Endothelial cell of umbilical vein (primary cell): ENCODE measurements around the gene PPP4R1. TPM values are rescaled to one million over a fixed set of nuclear protein-coding genes. Genes with fewer than 3 reads are reported as not detected.

Source experiments
- BruUV-seq: library from RNA; stranded (reverse); fragments of 400-500 nt; replicated peaks from 2 replicates; lab custom pipeline; 2021; lab: Mats Ljungman, UMichigan
- CTCF ChIA-PET: fragments of 300-600, 350-600 bp; sonication (Branson Sonifier 250); formaldehyde crosslinking; loops from one replicate; lab custom pipeline; 2021; ENCODE audit warnings: antibody characterized with exemption, inconsistent platforms; lab: Charles Lee
- POLR2A ChIA-PET: fragments of 300-600, 350-600 bp; sonication (Branson Sonifier 250); formaldehyde crosslinking; loops from one replicate; lab custom pipeline; 2021; ENCODE audit warnings: antibody characterized with exemption, inconsistent platforms; lab: Charles Lee
- DNase-seq: peaks from one replicate; pipeline ENCODE4 v3.0.0-alpha.2; 2011; ENCODE audit warnings: low read depth, low spot score
- FAIRE-seq: peaks from 2 replicates; lab custom pipeline; 2011; peaks lifted over from hg19 to GRCh38; lab: Jason Lieb, UNC
- H2AFZ ChIP-seq: 2 replicates; pipeline ENCODE4 v1.6.0; 2012; ENCODE audit warnings: low read depth, low read length, control low read depth, inconsistent platforms
- H3K27ac ChIP-seq: 2 replicates; pipeline ENCODE4 v1.5.1; 2011; ENCODE audit warnings: low read depth, mild to moderate bottlenecking, control low read depth, low read length, moderate library complexity; ENCODE audit not compliant: insufficient read depth
- H3K27me3 ChIP-seq, 2 experiments: 2 replicates each; pipeline versions ENCODE4 v1.6.0 to v1.6.1; 2011; ENCODE audit warnings: low read length in 2 of 2, mixed read lengths in 1 of 2; ENCODE audit not compliant: control insufficient read depth in 2 of 2, insufficient read depth in 2 of 2
- H3K36me3 ChIP-seq, 2 experiments: 2 replicates in 1 of 2; 3 replicates in 1 of 2; pipeline ENCODE4 v1.5.1; 2011; ENCODE audit warnings: low read length in 2 of 2, mild to moderate bottlenecking in 1 of 2, moderate library complexity in 1 of 2; ENCODE audit not compliant: control insufficient read depth in 2 of 2, insufficient read depth in 2 of 2; ENCODE audit errors: extremely low read depth in 1 of 2
- H3K4me1 ChIP-seq: 3 replicates; pipeline ENCODE4 v1.5.1; 2011; ENCODE audit warnings: mild to moderate bottlenecking, low read length; ENCODE audit not compliant: control insufficient read depth, insufficient read depth; ENCODE audit errors: extremely low read depth
- H3K4me2 ChIP-seq: 2 replicates; pipeline ENCODE4 v1.6.1; 2011; ENCODE audit warnings: low read length, control low read depth, mixed read lengths; ENCODE audit not compliant: insufficient read depth
- H3K4me3 ChIP-seq, 3 experiments: fragments of 200-600 bp in 1 of 3; sonication (generic), shearing (Covaris generic) in 1 of 3; replicated peaks in 1 of 3; 2 replicates each; pipeline ENCODE4 v1.5.1; 2011 to 2016; ENCODE audit warnings: control low read depth in 3 of 3, low read length in 3 of 3, mild to moderate bottlenecking in 2 of 3, inconsistent platforms in 1 of 3, low read depth in 1 of 3, moderate library complexity in 1 of 3; ENCODE audit not compliant: insufficient read depth in 1 of 3
- H3K79me2 ChIP-seq: 2 replicates; pipeline ENCODE4 v1.6.0; 2012; ENCODE audit warnings: low read length, inconsistent platforms; ENCODE audit not compliant: control insufficient read depth, insufficient read depth
- H3K9ac ChIP-seq: replicated peaks from 2 replicates; pipeline ENCODE3; 2011; ENCODE audit warnings: low read length, control low read depth; ENCODE audit not compliant: insufficient read depth; ENCODE audit errors: extremely low read depth
- H3K9me1 ChIP-seq: replicated peaks from 3 replicates; pipeline ENCODE4 v1.6.0; 2011; ENCODE audit warnings: mild to moderate bottlenecking, low read length; ENCODE audit not compliant: control insufficient read depth, insufficient read depth; ENCODE audit errors: extremely low read depth
- H3K9me3 ChIP-seq: replicated peaks from 2 replicates; pipeline ENCODE4 v1.5.1; 2012; ENCODE audit warnings: low read length, inconsistent platforms; ENCODE audit not compliant: control insufficient read depth, insufficient read depth
- H4K20me1 ChIP-seq: replicated peaks from 2 replicates; pipeline ENCODE3; 2011; ENCODE audit warnings: mild to moderate bottlenecking, low read length; ENCODE audit not compliant: control insufficient read depth, insufficient read depth; ENCODE audit errors: extremely low read depth
- CTCF ChIP-seq, 2 donors: IDR thresholded peaks; 1 replicate in 1 of 2; 2 replicates in 1 of 2; pipeline ENCODE4 v1.5.1; 2011; ENCODE audit warnings: low read length in 2 of 2, mild to moderate bottlenecking in 2 of 2, moderate library complexity in 2 of 2, control low read depth in 1 of 2, inconsistent platforms in 1 of 2, low read depth in 1 of 2; ENCODE audit not compliant: insufficient read depth in 1 of 2; ENCODE audit errors: extremely low read depth in 1 of 2
- EZH2 ChIP-seq: IDR thresholded peaks from 2 replicates; pipeline ENCODE4 v1.6.1; 2012; ENCODE audit warnings: borderline replicate concordance, low read depth, mild to moderate bottlenecking, moderate library complexity, low read length, inconsistent platforms; ENCODE audit not compliant: severe bottlenecking
- FOS ChIP-seq: IDR thresholded peaks from 2 replicates; pipeline ENCODE4 v1.6.1; 2011; ENCODE audit warnings: mild to moderate bottlenecking, low read length, moderate library complexity, borderline replicate concordance; ENCODE audit not compliant: insufficient read depth
- GATA2 ChIP-seq: IDR thresholded peaks from 2 replicates; pipeline ENCODE4 v1.7.0; 2011; ENCODE audit warnings: low read depth, mild to moderate bottlenecking, moderate library complexity, mixed read lengths, low read length; ENCODE audit not compliant: insufficient read length, insufficient read depth
- JUN ChIP-seq: IDR thresholded peaks from 2 replicates; pipeline ENCODE4 v1.6.1; 2011; ENCODE audit warnings: borderline replicate concordance, low read depth; ENCODE audit not compliant: insufficient read length, insufficient read depth
- MAX ChIP-seq: IDR thresholded peaks from 2 replicates; pipeline ENCODE4 v1.6.1; 2011; ENCODE audit not compliant: insufficient read depth, insufficient read length
- MYC ChIP-seq: IDR thresholded peaks from one replicate; pipeline ENCODE4 v1.6.1; 2011; ENCODE audit warnings: mild to moderate bottlenecking, low read depth, low read length
- POLR2A ChIP-seq: IDR thresholded peaks from 2 replicates; pipeline ENCODE4 v1.6.1; 2012; ENCODE audit warnings: low read depth, mild to moderate bottlenecking, control low read depth, low read length
- POLR2AphosphoS5 ChIP-seq: IDR thresholded peaks from 2 replicates; pipeline ENCODE4 v1.6.1; 2012; ENCODE audit warnings: low read depth, mild to moderate bottlenecking, control low read depth, low read length, moderate library complexity; ENCODE audit not compliant: insufficient read depth
- dilution Hi-C: fragments of 300-500 bp; cut with MboI; formaldehyde crosslinking; loops from one replicate; pipeline ENCODE4 v1.15.0; 2019; ENCODE audit warnings: low sequenced_read_pairs; ENCODE audit not compliant: extremely low pct_ligation_motif_present
- intact Hi-C: fragments of 100-400 bp; cut with micrococcal nuclease; formaldehyde crosslinking; loops from one replicate; pipeline ENCODE4 v1.10.0; 2022
- polyA plus RNA-seq, 4 experiments: library from polyadenylated mRNA; depleted of rRNA in 3 of 4; stranded (reverse) in 3 of 4; unstranded in 1 of 4; fragments of >200 nt; gene quantifications; 2 replicates each; pipeline versions ENCODE4 v1.2.1 to v1.2.3, GENCODE V29; 2011 to 2012; ENCODE audit warnings: missing spikeins in 1 of 4
- total RNA-seq: library from RNA; stranded (reverse); gene quantifications from 2 replicates; pipeline ENCODE4 v1.2.3, GENCODE V29; 2021

The PPP4R1 gene
- total and polyA plus RNA-seq, 2 donors (not counting 3 experiments of a cell fraction or from before 2014, with no cell fraction given) = 138 to 152 TPM

- Histone ChIP-seq H3K27me3 (no peaks in the 10 kb centered on the region), H3K4me3 (no peak overlapping the region), H3K4me1 (peaks cover 23% of the 10 kb centered on the region), H3K79me2 (peaks cover 32% of the 10 kb centered on the region), H3K4me2 (no peak overlapping the region), H2AFZ (no peak overlapping the region), H3K9me1 (no peaks in the 10 kb centered on the region), H3K9me3 (no peaks in the 10 kb centered on the region), H3K9ac (no peak overlapping the region), H3K36me3 (peaks cover 11 to 17% of the 10 kb centered on the region in 2 experiments), H3K27ac (no peak overlapping the region), H4K20me1 (peaks cover 3% of the 10 kb centered on the region)
- dilution Hi-C loops = no loop called here
- TSS peak; percentile 15 for BruUV-seq
- ChIA-PET POLR2A (no interaction called here), CTCF (no interaction called here)
- TF ChIP-seq EZH2 = no peak
- TF ChIP-seq CTCF (IDR thresholded peaks at IDR 0.05; ENCODE audit: extremely low read depth in 1 of 2, insufficient read depth in 1 of 2, low read depth in 1 of 2, low read length in 2 of 2) = no peak
- TF ChIP-seq POLR2A = no peak
- no peak for TF ChIP-seq POLR2AphosphoS5
- no peak for TF ChIP-seq MYC
- no peak for TF ChIP-seq FOS
- FAIRE-seq (no peak), DNase-seq (no peak)
- intact Hi-C loops = no loop called here
Measured at GRCh38 chr18:9570255-9570654, 44.1 kb downstream of the PPP4R1 start.

- no peaks in the 10 kb centered on the region for H3K27me3 ChIP-seq
- dilution Hi-C loops = no loop called here
- no peak overlapping the region for H3K4me3 ChIP-seq
- H3K79me2 ChIP-seq = peaks cover 27% of the 10 kb centered on the region
- H4K20me1 ChIP-seq = peaks cover 3% of the 10 kb centered on the region
- no peak overlapping the region for H3K27ac ChIP-seq
- H2AFZ ChIP-seq = no peak overlapping the region
- H3K9me3 ChIP-seq = no peaks in the 10 kb centered on the region
- H3K4me1 ChIP-seq = peaks cover 23% of the 10 kb centered on the region
- FAIRE-seq (no peak), DNase-seq (no peak)
- H3K4me2 ChIP-seq = no peak overlapping the region
- ChIA-PET CTCF (no interaction called here), POLR2A (no interaction called here)
- H3K9me1 ChIP-seq = no peaks in the 10 kb centered on the region
- TF ChIP-seq MAX (no peak), JUN (no peak), POLR2AphosphoS5 (no peak), POLR2A (no peak), GATA2 (no peak), MYC (no peak), FOS (no peak), EZH2 (no peak), CTCF (IDR thresholded peaks at IDR 0.05; ENCODE audit: extremely low read depth in 1 of 2, insufficient read depth in 1 of 2, low read depth in 1 of 2, low read length in 2 of 2) (no peak)
- intact Hi-C loops = no loop called here
- H3K36me3 ChIP-seq = peaks cover 11 to 17% of the 10 kb centered on the region in 2 experiments
- BruUV-seq = no TSS peak
- no peak overlapping the region for H3K9ac ChIP-seq
Measured at GRCh38 chr18:9569178-9569577, 45.2 kb downstream of the PPP4R1 start.
